Measurements from ENCODE around the gene GPX3. TPM values are rescaled to one million over a fixed set of nuclear protein-coding genes. Genes with fewer than 3 reads are reported as not detected.
A peak's percentile ranks its signal among the peaks of the same experiment; 100 is the strongest.

Gene GPX3
- total and polyA plus RNA-seq, 2 of the 13 experiments (the other 11 are each of a cell fraction or from before 2014, with no cell fraction given): 33.8 to 1,892 TPM

DNA sequence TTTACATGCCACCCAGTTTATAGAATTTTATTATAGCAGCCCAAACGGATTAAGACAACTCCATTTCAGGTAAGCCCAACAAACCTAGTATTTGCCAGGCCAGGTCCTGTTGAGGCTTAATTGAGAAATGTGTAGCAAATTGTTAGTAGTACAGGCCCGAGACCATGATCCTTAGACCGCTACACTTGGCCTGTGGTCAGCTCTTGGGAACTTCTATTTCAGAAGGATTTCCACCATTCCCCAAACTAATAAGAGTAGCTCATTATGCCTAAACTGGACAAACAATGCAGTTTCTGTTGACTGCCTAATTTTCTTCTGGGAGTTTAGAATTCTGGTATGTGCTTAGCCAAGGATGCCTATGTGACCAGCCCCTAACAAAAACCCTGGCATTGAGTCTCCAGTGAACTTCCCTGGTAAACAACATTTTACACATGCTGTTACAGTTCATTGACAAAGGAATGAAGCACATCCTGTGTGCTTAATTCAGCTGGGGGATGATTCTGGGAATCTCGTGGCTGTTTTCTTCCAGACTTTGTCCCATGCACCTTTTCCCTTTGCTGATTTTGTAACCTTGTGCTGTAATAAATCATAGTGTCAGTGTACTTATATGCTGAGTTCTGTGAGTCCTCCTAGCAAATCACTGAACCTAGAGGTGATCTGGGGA lies 5.6 kb upstream of the GPX3 start (continued):
- TF ChIP-seq ZNF770 (CRISPR knock-in tag; IDR thresholded peaks at IDR 0.05) (no peak), SALL1 (CRISPR knock-in tag; IDR thresholded peaks at IDR 0.05) (peak; percentile 31; the same call in 1 of the 2 replicates), ZNF382 (CRISPR knock-in tag; IDR thresholded peaks at IDR 0.05; ENCODE audit: borderline replicate concordance) (no peak), RAD21 (CRISPR knock-in tag; IDR thresholded peaks at IDR 0.05) (no peak), ZFP62 (CRISPR knock-in tag; IDR thresholded peaks at IDR 0.05) (no peak), ZNF160 (CRISPR knock-in tag; IDR thresholded peaks at IDR 0.05) (no peak), MAF1 (CRISPR knock-in tag; IDR thresholded peaks at IDR 0.05; ENCODE audit: borderline replicate concordance) (no peak), ZNF253 (CRISPR knock-in tag; IDR thresholded peaks at IDR 0.05; ENCODE audit: borderline replicate concordance) (no peak), HOXA5 (CRISPR knock-in tag; IDR thresholded peaks at IDR 0.05) (peak; percentile 77; the same call in 1 of the 2 replicates), FOXO1 (CRISPR knock-in tag; IDR thresholded peaks at IDR 0.05) (peak; percentile 70; the same call in 1 of the 2 replicates), DR1 (CRISPR knock-in tag; IDR thresholded peaks at IDR 0.05) (no peak), DRAP1 (CRISPR knock-in tag; IDR thresholded peaks at IDR 0.05) (peak; percentile 20; the same call in 1 of the 2 replicates), PPARG (CRISPR knock-in tag; conservative IDR thresholded peaks at IDR 0.05) (peak; percentile 45; the same call in 1 of the 2 replicates), YY1 (IDR thresholded peaks at IDR 0.05; ENCODE audit: insufficient read depth, insufficient replicate concordance, low read depth, low read length) (no peak), FOXP1 (IDR thresholded peaks at IDR 0.05) (no peak), FOXP1 (CRISPR knock-in tag; IDR thresholded peaks at IDR 0.05) (peak; percentile 83), HBP1 (CRISPR knock-in tag; IDR thresholded peaks at IDR 0.05; ENCODE audit: low read depth) (no peak), KDM6A (CRISPR knock-in tag; IDR thresholded peaks at IDR 0.05; ENCODE audit: low read depth) (peak; percentile 48), MYC (CRISPR knock-in tag; IDR thresholded peaks at IDR 0.05; ENCODE audit: borderline replicate concordance) (no peak), SRF (IDR thresholded peaks at IDR 0.05; ENCODE audit: low read depth, low read length) (no peak), ZFP1 (CRISPR knock-in tag; IDR thresholded peaks at IDR 0.05) (0 out of 2 replicates have a peak, but pooled peaks have one; percentile 34), ZBTB2 (CRISPR knock-in tag; IDR thresholded peaks at IDR 0.05; ENCODE audit: low read depth) (no peak)
- TF ChIP-seq, protein P1, sequence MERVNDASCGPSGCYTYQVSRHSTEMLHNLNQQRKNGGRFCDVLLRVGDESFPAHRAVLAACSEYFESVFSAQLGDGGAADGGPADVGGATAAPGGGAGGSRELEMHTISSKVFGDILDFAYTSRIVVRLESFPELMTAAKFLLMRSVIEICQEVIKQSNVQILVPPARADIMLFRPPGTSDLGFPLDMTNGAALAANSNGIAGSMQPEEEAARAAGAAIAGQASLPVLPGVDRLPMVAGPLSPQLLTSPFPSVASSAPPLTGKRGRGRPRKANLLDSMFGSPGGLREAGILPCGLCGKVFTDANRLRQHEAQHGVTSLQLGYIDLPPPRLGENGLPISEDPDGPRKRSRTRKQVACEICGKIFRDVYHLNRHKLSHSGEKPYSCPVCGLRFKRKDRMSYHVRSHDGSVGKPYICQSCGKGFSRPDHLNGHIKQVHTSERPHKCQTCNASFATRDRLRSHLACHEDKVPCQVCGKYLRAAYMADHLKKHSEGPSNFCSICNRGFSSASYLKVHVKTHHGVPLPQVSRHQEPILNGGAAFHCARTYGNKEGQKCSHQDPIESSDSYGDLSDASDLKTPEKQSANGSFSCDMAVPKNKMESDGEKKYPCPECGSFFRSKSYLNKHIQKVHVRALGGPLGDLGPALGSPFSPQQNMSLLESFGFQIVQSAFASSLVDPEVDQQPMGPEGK (CRISPR knock-in tag; IDR thresholded peaks at IDR 0.05): no peak
